A204.1 (cell line): ENCODE results near the gene APOBEC3H.

Source experiments
- FAIRE-seq: peaks from 2 replicates; lab custom pipeline; 2012; peaks lifted over from hg19 to GRCh38; lab: Jason Lieb, UNC

Gene APOBEC3H

GRCh38 chr22:39135092-39135896, 38.2 kb downstream of the APOBEC3H start:
- FAIRE-seq: no peak

GRCh38 chr22:39136317-39136716, 39.3 kb downstream of the APOBEC3H start:
- FAIRE-seq: no peak

GRCh38 chr22:39138357-39138997, 41.4 kb downstream of the APOBEC3H start:
- FAIRE-seq: no peak

DNA sequence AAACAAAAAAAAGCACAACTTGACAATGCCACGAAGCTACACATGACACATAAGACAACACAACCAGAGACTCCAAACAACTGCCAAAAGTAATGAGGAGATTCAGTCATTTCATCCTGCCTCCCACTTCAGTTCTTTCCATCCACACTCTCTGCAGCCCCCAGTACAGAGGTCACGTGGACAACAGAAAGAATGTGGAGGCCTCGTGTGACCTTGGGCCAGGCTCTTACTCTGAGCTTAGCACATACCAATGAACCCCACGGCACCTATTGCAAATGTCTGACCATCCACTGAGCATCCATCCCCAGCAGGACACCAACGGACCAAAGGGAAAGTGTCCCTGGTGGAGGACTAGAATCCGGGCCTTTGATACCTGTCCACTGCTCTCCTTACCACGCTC, 42.9 kb downstream of the APOBEC3H start:
- no peak for FAIRE-seq

DNA sequence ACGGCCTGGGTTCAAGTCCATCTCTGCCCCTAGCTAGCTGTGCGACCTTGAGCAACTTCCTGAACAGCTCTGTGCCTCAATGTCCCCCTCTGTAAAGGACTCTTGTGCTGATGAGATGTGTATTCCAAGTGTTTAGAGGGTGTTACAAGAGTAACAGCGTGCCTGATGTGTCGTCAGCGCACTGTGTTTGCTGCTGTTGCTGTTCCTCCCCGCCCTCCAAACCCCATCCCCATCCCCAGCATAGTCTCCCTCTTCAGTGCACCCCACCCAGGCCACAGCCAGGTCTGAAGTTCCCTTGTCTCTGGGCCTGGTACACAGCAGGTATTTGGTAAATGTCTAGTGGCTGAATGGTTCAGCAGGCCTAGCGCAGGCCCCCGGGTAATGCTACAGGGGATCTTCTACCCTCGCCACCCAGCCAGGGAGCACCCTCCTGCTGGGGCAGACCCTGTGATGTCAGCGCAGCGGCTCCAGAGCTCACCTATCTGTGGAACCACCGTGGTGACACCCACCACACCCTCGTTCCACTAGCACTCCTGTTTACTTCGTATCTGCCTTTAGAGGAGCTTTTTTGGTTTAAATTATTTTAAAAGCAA, 45.1 kb downstream of the APOBEC3H start:
- no peak for FAIRE-seq

GRCh38 chr22:39144101-39144767, 47.2 kb downstream of the APOBEC3H start:
- no peak for FAIRE-seq

GRCh38 chr22:39146256-39147101, 49.4 kb downstream of the APOBEC3H start:
- FAIRE-seq: no peak

GRCh38 chr22:39147335-39148025, 50.4 kb downstream of the APOBEC3H start:
- FAIRE-seq: no peak

GRCh38 chr22:39148026-39148726, 51.1 kb downstream of the APOBEC3H start:
- FAIRE-seq: no peak

- no peak for FAIRE-seq
Observed at GRCh38 chr22:39148727-39149535, 51.9 kb downstream of the APOBEC3H start.

- FAIRE-seq: no peak
Observed at GRCh38 chr22:39149915-39150847, 53.1 kb downstream of the APOBEC3H start.

GRCh38 chr22:39150848-39151215, 53.8 kb downstream of the APOBEC3H start:
- FAIRE-seq: no peak

DNA sequence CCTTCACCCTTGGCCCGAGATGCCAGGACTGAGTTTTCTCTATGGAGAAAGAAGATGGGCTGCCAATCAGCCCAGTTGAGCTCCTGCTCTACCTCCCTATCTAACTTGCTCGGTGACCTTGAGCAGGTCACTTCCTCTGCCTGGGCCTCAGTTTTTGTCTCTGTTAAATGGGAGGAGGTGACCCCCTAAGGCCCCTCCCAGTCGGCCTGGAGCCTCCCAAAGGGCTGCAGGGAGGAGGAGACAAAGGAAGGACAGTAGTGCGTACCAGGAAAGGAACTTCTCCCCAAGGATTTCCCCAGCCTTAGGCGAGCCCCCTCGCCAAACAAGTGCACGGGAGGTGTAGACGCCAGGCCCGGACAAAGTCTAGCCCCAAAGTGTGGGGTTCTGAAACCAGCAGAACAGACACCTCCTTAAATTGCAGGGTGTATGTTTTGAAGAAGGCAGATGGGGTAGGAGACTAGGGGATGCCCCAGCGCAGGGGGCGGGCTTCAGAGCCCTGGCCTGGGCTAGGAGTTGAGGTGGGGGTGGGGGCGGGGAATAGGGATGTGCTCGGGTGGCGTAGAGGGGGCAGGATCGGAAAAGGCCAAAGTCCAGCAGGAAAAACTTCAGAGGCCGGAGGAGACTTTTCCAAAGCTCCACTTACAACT, 54.4 kb downstream of the APOBEC3H start:
- no peak for FAIRE-seq

GRCh38 chr22:39152024-39152510, 55.0 kb downstream of the APOBEC3H start:
- FAIRE-seq: no peak

DNA sequence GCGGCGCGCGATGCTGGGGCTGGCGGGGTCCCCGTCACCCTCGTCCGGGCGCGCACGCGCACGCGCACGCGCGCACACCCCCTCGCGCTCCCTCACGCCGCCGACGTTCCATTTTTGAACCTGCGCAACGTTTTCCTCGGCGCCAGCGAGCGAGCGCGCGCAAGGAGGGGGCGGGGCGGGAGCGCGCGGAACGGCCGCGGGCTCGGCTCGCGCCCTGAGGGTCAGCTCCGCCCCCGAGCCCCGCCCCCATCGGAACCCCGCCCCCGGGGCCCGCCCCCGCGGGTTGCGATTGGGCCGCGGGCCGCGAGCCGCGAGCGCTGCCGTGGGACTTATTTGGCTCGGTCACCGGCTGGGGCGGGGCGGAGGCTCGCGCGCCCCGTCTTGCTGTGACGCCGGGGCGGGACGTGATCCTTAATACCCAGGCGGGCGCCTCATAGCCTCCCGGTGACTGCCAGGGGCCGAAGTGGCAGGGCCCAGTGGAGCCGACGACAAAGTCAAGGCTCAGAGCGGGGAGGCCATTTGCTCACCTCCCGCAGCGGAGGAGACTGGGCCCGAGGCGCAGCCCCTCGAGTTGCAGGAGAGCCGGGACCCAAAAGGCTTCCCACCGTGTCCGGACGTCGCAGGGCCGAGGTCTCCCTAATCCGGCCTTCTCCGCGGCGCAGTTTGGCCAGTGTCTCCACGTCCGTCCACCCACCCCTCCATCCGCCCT, 55.6 kb downstream of the APOBEC3H start, which contains the start of gene CBX7:
Gene CBX7 (minus strand): TSS at position 170 of the 709 bp plus-strand sequence. CDS start 236 bp downstream, outside the sequence.
- FAIRE-seq: no peak

GRCh38 chr22:39153220-39153717, 56.2 kb downstream of the APOBEC3H start:
- no peak for FAIRE-seq
